Activated effector memory CD4-positive, alpha-beta T cell treated with Interleukin-2 at 50 U/mL for 16 hours (primary cell): ENCODE results near the gene VAC14.
A peak's percentile ranks its signal among the peaks of the same experiment; 100 is the strongest.

Experiments used
- DNase-seq: peaks from one replicate; pipeline ENCODE4 v3.0.0-alpha.2; 2020

Gene VAC14

DNA sequence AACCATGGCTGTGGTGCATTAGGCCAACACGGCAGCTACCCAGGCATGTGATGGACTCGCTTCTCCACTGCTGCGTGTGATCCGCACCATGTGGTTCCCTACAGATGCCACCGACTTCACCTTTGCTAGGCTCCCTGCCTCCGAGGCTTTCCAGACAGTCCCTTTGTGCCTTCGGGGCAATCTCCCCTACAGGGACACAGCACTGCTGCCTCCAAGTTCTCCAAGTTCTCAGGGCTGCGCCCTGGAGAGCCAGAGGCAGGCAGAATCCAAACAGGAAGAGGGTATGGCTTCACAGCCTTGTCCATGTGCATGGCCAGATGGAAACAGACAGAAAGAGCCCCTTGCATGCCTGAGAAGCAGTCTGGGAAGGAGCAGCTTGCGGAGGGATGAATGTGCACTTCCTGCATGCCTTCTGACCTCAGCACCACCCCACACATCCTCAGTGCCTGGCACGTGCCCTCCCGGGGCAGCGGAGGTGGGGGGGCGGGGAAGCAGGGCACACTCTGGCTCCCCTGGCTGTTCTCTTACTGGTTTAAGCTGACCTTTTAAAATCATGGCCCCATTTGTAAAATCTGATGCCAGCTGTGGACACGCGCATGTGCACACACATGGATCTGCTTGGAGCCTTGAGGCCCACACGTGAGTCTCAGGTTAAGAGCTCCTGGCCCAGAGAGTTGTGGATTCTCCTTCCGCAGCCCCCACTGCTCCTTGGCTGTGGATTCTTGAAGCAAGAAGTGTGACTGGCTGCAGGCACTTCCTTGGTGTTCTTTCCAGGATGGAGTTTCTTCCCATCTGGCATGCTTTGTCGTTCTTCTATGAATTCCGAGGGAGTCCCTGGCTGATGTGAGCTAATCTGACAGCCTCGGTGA lies 59.8 kb downstream of the VAC14 start:
- DNase-seq, result no peak

DNA sequence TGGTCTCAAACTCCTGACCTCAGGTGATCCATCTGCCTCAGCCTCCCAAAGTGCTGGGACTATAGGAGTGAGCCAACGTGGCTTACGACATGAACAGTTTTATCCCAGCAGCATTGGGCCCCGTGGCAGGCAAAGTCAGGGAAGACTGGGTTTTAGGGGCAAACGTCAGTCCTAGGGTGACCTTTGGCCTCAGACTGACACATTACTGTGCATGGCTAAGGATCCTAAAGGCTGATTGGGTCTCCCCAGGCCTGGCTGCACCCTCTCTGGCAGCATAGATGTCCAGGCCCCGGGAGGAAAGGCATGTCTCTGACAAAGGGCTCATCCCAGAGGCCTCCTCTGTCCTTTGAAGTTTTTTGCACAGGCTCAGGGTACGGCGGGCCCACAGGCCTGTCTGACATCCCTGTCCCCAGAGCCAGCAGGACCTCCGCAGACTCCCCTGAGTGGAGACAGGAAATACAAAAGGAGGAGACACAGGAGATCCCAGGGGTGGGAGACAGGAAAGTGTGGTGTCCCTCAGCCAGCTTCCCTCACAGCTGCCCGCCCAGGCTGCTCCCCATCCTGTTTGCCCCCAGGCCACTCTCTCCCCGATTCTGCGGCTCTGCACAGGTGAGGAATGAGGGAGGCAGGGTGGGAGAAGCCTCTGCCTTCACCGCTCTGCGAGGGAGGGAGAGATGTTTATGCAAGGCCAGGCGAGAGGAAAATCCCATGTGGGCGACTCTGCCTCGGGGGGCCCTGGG lies 60.6 kb downstream of the VAC14 start:
- no peak for DNase-seq

DNA sequence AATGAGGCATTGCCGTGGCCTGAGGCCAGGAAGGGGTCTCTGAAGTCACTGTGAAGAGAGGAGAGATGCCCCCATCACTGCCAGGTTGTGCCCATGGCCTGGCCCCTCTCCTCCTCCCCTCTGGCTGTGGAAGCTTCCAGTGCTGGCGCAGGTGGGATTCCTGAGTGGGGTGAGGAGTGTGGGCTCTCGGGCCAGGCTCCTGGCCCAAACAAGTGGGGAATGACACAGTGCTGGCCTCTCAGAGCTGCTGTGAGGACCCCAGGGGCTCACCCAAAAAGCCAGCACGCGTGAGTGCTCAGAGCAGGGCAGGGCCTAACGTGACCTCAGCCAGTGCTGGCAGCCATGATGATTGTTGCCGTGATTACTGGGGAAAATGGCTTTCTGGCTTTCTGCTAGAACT lies 61.6 kb downstream of the VAC14 start:
- no peak for DNase-seq

DNA sequence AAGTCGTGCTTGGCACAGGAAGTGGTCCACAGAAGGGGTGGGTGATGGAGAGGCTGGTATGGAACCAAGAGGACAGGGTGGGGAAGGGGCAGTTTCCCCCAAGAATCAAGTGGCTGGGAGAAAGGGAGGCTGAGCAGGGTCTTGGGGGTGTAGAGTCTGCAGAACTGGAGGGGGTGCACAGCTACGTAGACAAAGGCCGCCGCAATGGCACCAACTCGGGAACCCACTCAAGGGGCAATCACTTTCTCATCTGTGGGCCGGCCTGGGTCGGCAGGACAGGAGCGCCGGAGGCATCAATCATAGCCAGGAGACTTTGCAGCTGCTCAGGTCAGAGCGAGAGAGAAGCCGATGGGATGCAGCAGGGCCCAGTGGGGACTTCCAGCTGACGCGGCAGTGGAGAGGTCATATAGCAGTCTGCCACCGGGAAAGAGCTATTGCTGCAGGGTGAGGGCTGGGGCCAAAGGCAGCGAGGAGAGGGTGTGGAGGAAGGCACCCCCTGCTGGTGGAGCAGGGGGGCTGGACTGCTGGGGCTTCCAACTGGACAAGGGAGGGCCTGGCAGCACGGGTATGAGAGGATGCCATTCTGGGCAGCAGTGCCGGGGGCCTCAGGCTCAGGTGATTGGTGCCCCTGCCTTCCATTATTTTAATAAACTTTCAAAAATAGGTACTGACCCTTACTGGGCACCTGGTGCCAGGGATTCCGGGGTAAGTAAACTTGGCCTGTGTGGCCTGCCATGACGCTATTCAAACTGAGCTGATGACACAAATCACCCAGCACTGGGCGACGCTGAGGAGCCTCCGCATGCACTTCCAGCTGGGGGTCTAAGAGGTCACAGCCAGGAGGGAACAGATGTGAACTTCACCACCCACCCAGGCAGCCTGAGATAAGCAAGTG lies 62.6 kb downstream of the VAC14 start:
- DNase-seq, result no peak

DNA sequence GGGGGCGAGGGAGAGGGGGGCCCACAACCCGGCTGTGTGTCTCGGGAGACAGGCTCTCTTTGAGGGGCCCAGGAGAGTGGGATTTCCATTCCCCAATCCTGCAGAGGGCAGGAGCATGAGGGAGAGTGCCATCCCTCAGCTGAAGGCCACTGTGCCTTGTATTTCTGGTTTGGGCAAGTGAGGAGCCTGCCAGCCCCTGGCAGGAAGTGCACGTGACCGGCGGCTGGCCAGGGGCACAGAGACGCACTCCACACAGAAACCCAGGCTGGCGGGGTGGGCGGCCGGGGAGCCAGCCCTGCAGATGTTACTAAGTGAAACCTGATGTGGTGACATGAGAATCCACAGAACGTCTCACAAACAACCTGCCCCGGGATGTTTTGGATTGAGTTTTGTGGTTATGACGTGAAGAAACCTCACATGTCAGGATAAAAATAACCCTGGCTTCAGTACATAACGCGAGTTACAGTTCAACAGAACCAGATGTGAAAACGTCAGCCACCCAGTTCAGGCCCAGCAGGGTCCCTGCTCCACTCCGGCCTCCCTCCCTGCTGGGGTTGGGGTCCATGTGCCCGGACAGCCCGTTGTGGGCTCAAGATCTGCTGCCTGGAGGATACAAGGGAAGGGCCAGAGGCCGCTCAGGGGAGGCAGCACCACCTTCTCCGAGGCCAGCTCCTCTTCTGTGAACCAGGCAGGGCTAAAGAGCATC lies 63.4 kb downstream of the VAC14 start:
- DNase-seq, result peak; percentile 8

DNA sequence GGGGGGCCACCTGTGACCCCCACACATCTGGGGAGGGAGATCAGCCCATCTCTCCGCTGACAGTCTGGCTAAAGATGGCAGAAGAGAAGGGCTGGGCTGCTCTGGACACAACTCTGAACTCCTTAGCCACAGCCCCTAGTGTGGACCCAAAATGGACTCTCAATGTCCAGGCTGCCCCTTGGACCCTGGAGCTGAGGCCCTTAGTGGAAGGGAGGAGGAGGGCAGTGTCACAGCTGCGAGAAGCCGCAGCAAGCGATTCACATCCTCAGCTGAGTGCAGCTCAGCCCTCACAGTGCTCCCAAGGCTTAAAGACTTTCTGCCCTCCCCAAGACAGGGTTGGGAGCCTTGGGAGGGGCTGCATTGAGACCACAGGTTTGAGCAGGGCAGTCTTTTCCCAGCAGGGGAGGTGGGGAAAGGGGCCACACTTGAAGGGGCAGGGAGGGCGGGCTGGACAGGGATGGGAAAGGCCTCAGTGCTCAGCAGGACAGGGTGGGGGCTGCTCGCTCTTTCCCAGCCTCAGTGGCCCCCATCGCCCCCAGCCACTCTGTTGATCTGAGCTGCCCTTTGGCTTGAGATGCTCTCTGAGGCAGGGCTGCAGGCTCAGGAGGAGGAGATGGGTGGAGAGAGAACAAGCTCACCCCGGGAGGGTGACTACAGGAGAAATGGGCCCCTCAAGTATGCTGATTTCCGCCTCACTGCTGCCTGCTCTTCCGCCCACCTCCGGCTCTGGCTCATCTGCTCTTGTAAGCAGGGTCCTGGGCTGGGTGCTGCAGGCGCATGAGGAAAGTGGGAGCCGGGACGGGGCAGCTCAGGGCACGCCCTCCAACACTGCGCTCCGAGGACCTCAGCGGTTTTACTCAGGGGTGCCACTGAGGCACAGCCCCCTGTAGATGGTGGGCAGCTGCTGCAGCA lies 64.2 kb downstream of the VAC14 start:
- DNase-seq, result no peak

DNA sequence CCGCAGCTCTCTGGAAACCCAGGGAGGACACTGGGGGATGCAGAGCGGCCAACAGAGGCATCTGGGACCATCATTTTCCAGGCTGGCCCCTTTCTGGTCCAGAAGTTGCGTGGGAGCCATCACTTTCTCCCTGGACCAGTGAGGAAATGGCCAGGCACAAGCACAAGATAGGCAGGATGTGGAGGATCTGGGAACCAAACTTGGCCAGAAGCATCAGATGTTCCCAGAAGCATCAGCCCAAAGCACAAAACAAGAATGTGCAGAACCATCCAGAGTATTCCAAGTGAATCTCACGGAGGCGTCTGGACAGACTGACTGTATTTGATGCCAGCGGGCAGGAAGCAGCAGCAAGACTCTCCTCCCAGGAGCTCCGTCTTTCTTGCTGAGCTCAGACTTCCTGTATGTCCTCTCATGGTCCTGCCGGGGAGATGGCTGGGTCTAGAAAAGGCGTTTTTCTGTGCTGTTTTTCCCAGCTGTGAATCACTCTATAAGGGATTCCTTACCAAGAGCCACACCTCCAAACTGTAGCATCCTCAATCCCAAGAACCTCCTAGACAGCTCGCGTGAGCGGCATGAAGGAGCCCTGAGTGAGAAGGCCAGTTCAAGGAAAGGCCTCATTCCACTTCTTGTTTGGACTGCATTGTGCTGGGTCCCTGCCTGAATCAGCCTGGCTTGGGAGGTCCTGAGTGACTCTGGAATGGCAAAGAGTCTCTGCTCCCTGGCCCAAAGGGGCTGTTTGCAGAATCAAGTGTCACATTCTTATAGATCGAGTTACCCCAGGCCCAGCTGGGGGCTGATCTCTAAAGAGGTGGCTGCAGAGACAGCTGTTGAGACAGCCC lies 65.6 kb downstream of the VAC14 start:
- no peak for DNase-seq

DNA sequence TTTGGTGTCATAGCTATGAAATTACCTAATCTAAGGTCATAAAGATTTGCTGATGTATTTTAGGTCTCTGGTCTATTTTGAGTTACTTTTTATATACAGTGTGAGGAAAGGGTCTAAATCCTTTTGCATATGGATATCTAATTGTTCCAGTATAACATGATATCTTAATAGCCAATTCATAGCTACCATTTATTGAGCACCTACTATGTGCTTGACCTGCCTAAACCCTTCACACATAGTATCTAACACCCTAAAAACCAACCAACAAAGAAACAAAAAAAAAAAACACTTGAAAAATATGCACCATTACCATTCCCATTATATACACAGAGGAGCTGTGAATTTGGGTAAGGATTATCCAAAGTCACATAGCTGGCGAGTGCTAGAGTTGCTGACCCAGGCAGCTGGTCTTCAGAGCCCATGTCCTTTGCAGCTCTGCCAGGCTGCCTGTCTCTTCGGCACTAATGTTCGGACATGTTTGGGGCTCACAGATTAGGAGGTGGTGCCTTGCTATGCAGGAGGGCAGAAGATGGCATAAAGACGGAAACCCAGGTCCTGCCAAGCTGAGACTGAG lies 66.3 kb downstream of the VAC14 start:
- DNase-seq, result no peak

DNA sequence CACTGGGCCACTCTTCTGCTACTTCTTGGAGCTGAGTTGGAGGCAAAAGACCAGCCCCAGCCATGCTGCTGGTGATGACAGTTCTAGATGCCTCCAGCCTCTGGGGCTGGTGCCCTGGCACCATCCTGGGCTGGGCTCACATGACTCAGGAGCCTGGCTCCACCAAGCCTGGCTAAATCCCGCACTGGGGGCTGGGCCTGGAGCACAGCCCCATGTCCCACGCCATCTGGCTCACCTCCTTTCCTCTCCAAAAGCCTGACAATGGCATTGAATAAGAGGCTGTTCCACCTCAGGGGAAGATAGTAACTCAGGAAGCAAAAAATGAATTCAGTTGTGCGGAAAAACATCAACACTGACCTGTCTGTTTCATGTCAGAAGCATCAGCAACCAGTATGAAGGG lies 70.0 kb downstream of the VAC14 start:
- no peak for DNase-seq

DNA sequence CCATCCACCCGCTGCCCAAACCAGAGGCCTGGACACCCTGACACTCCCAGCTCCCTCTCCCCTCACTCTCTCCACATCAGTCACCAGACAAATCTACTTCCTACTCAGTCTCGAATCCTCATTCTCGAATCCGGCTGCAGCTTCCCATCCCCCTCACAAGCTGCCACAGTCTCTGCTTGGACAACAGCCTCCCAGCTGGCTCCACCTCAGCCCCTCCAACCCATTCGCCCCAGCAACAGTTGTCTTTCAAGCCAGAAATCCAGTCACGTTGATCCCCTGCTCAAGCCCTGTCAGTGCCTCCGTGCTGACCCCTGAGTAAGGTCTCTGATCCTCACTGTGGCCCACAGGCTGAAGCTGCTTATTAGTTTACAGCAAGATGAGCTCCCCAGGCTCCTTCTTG lies 70.9 kb downstream of the VAC14 start:
- no peak for DNase-seq

DNA sequence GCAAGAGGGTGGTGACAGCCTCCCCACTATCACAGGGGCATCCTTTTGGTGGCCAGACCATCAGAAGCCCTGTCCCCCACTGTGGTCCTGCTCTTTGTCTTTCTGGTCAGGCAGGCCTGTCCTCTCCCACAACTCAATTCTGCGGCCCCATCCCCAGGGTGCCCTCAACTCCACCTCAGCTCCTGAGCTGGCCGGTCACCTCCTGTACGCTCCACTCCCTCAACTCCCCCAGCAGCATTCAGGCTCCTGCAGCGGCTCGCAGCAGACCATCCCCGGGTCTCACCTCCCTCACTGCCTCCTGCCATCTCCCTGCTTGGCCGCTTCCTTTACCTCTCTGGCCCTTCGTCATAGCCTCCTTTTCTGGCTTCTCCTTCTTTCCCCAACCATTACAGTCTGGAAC lies 71.7 kb downstream of the VAC14 start:
- DNase-seq, result no peak

DNA sequence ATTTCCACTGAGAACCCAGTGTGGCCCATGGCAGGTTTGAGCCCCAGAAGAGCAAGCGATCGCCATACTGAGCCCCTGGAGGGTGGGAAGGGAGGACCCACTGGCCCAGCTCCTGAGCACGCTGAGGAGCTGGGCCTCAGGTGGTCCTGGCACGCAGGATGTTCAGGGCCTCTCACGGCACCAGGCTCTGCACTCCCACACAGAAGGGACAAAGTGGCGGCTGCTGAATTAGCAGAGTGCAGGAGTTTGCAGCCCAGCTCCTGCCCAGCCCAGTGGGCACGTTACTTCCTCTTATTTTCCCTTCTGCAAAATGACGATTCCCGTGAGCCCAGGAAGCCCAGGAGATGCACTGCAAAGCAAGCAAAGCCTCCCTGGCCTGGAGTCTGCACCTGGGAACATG lies 72.8 kb downstream of the VAC14 start:
- no peak for DNase-seq

DNA sequence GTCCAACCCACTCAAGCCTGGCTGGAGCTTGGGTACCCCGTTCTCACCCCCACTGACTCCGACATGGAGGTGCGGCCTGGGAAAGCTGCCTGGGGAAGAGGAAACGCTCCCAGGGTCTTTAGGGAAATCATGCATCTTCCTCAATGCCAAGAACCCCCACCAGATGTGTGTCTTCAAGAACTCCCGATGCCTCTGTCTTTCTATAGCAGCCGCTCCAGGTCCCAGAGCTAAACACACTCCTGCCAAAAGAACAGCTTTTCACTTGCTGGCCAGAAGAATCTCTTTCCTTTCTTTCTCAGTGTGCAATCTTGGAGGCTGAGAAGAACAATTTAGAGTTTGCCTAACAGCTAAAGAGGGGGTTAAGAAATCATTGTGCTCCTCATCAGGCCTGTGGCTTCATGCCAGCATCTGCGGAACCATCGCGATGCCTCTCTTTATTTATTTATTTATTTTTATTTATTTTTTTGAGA lies 74.0 kb downstream of the VAC14 start:
- DNase-seq, result no peak

DNA sequence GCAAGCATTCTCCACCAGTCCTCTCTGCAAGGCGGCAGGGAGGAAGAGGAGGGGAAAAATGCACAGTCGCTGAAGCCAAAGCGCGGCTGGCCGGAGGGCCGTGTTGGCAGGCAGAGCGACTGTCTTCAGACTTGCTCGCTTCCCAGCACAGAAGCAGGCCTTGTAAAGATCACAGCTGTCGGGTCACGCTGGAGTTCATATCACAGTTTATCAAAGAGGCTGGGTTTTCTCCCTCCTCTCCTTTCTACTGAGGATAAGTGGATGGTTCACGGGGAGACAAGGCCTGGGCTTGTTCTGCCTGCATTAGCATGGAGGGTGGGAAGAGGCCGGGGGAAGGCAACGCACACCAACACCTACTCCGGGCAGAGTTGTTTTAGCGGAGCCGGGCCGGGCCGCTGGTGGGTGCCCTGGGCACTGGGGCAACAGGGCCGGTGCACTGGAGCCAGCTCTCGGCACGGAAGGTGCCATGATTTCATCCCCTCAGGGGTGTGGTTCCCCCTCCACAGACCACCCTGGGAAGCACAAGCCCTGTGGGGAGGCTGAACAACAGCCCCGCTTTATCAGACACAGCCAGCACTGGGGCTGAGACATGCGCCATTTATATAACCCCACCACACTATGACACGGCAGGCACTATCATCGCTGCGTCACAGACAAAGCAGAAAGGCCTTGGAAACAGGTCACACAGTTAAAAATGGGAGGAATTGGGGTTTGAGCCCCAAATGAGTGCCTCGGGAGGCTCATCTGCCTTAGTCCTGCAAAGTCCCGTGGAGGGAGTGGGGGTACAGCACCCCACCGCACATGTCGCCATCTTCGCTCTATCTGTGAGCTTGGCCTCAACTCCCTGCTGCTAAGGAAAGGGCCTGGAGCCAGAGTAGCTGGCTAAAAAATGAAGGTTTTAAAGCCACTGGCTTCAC lies 74.8 kb downstream of the VAC14 start:
- DNase-seq, result no peak

DNA sequence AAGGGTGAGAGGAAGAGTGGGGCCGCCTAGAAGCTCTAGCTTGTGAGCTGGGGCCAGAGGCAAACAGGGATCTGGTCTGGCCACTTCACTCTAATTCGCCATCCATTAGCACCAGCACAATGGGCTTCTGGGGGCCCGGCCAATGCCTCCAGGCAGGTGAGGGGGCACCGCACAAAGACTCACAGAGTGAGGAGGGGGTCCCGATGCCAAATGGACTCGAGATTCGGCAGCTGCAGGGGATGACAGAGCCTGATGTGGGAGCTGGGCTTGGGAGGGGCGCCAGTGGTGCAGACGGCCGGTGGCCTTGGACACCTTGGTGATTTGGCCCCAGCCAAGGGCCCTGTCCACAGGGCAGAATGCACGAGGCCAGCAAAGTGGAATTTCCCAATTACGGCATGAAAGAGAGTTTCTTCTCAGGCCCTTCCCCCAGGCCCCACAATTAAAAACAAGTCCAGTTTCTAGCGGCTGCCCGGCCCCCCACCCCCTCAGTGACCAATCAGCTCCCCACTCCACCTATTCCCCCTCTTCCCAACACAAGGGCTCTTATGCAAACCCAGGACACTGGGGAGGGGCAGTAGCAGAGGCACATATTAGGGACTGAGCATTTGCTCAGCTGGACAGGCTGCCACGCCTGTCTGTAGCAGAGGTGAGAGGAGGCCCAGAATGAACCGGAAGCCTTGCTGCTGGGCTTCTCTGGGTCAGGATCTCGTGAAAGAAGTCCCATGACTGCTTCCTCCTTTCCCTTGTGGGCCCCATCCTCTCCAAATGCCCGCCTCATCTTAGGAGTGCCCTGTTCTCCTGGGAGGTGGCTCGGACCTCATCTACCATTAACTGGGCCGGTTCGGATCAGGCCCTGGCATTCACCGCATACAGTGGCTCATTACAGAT lies 75.7 kb downstream of the VAC14 start:
- no peak for DNase-seq

DNA sequence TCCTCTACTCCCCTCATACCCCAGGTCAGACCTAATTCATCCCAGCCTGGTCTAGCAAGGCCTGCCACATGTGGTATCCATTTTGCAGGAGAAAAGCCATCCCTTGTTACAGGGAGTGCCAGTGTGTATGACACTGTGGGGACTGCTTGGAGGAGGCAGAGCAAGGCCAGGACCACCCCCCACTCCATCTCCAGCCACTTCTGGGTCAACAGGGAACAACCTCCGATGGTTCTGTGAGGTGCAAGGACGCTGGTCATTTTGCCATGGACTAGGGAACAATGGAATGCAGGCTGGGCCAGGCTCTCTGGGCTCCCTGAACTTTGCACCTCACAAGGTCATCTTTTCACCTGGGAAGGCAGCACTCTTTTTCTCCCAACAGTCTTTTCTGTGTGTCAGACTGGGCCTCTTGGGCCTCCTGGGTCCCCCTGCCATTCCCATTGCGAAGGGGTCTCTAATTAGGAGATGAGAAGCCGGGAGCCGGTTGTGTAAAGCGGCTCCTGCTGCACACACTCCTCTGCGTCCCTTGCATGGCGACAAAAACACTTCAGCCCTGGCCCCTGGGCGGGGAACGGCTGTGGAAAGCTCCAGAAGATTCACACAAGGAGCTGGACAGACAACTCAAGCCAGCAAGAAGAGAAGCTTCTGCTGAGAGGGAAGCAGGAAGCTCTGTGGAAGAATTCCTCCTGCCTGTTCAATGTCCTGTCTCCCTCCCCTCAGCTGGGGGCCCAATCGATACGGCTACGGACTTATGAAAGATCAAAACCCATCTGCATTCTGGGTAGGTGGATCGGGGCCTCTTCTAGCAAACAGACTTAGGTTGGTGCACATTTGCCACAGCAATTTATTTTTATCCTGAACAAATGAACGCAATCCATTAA lies 76.6 kb downstream of the VAC14 start:
- no peak for DNase-seq

DNA sequence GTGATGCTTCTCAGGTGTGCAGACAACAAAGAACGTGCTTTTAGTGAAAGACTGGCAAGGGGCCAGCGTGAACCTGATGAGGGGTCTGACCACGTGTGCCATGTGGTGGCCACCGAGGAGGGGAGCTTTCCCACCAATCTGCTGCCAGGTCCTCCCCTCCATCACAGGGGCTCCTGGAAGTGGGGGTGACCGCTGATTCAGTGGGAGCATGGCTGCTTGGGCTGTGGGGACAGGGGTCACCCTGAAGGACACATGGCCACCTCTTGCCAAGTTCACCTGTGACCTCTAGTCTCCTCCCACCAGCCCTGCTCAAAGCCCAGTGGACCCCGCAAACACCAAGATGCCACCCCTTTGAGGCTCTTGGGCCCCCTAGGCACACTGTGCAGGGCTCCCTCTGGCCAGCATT lies 77.2 kb downstream of the VAC14 start:
- no peak for DNase-seq
